Stimulated activated CD4-positive, alpha-beta T cell treated with anti-CD3 and anti-CD28 coated beads, Interleukin-1b, Interleukin-23, amount 100 ng/mL, for 48 hours (primary cell): Measurements from ENCODE around the gene FYN.

Experiments used
- DNase-seq: peaks from one replicate; pipeline ENCODE4 v3.0.0-alpha.2; 2020

Gene FYN

GRCh38 chr6:111615916-111616612 lies 257.2 kb downstream of the FYN start:
- no peak for DNase-seq

DNA sequence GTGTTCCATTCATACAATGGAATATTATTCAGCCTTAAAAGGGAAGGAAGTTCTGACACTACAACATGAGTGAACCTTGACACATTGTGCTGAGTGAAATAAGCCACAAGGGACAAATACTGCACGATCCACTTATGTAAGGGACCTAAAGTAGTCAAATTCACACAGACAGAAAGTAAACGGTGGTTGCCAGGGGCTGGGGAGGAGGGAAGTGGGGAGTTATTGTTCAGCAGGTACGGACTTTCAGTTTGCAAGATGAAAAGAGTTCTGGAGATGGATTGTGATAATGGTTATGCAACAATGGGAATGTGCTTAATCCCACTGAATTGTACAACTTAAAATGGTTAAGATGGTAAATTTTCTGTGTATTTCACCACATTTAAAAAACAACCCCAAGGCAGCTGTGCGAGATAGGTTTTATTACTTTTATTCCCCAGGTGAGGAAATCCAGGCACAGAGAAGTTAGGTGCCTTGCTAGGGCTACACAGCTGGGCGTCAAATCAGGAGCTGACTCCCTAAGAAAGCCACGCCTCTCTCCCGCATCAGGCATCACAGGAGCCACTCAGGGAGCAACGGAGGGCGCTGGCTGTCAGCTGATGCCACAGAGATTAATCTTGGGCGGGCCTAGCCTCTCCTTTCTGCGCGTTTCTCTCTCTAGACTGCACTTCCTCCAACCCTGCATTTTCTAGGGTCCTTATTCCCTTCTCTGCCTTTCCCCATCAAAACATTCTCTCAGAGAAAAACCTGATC lies 258.2 kb downstream of the FYN start:
- DNase-seq, result no peak

- DNase-seq, result no peak
These were observed 260.9 kb downstream of the FYN start for GRCh38 chr6:111612379-111612778.

DNA sequence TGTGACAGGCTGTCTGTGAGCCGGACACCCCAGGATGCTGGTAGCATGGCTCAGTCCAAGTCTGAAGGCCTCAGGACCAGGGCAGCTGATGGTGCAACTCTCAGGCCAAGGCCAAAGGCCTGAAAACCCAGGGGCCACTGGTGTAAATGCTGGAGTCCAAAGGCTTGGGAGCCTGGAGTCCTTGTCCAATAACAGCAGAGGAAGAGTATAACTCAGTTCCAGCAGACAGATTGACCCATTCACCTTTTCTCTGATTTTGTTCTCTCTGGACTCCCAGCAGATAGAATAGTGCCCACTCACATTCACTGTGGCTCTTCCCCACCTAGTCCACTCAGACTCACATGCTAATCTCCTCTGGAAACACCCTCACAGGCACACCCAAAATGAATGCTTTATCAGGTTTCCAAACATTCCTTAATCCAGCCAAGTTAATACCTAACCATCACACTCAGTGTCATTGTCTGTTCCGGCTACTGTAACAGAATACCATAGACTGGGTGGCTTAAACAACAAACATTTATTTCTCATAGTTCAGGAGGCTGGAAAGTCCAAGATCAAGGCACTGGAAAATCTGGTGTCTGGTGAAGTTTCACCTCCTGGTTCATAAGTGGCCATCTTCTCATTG lies 262.6 kb downstream of the FYN start:
- no peak for DNase-seq
